ENCODE measurements around the gene ZNF710.

Gene ZNF710

GRCh38 chr15:90071220-90071807 lies 70.2 kb downstream of the ZNF710 start:
- peak; percentile 21 for DNase-seq (ENCODE audit: low read depth, low spot score)
- ChIA-PET CTCF (interaction anchor here (0.6 to 4.7 kb wide), 39 partner anchors 8 to 351 kb away, joined by 3 to 69 read pairs (median 5); partner anchors contain the start of genes AP3S2 and ARPIN), POLR2A (no interaction called here)
- H3K4me3 ChIP-seq (ENCODE audit: low read depth, low read length), result no peak overlapping the region
- peak; percentile 80 for TF ChIP-seq CTCF (IDR thresholded peaks at IDR 0.05; ENCODE audit: insufficient read depth, low read length, missing control alignments)

GRCh38 chr15:90072978-90073640 lies 72.0 kb downstream of the ZNF710 start:
- no peak for TF ChIP-seq CTCF (IDR thresholded peaks at IDR 0.05; ENCODE audit: insufficient read depth, low read length, missing control alignments)
- ChIA-PET CTCF (interaction anchor here (4.4 to 4.7 kb wide), 3 partner anchors 11 to 184 kb away, joined by 33 to 69 read pairs (median 40); no protein-coding TSS in a partner anchor), POLR2A (no interaction called here)
- no peak overlapping the region for H3K4me3 ChIP-seq (ENCODE audit: low read depth, low read length)
- no peak for DNase-seq (ENCODE audit: low read depth, low spot score)

- TF ChIP-seq CTCF (IDR thresholded peaks at IDR 0.05; ENCODE audit: insufficient read depth, low read length, missing control alignments), result no peak
- CTCF ChIA-PET, result interaction anchor here (0.7 to 6.0 kb wide), 4 partner anchors 10 to 186 kb away, joined by 3 to 69 read pairs (median 28); no protein-coding TSS in a partner anchor
- POLR2A ChIA-PET, result no interaction called here
- no peak for DNase-seq (ENCODE audit: low read depth, low spot score)
- H3K4me3 ChIP-seq (ENCODE audit: low read depth, low read length), result no peak overlapping the region
These were observed 72.9 kb downstream of the ZNF710 start for GRCh38 chr15:90074023-90074422.

GRCh38 chr15:90074916-90075315 lies 73.8 kb downstream of the ZNF710 start:
- ChIA-PET POLR2A (no interaction called here), CTCF (interaction anchor here (0.7 to 6.0 kb wide), 5 partner anchors 12 to 187 kb away, joined by 3 to 42 read pairs (median 4); no protein-coding TSS in a partner anchor)
- no peak overlapping the region for H3K4me3 ChIP-seq (ENCODE audit: low read depth, low read length)
- DNase-seq (ENCODE audit: low read depth, low spot score), result no peak
- no peak for TF ChIP-seq CTCF (IDR thresholded peaks at IDR 0.05; ENCODE audit: insufficient read depth, low read length, missing control alignments)

- no peak overlapping the region for H3K4me3 ChIP-seq (ENCODE audit: low read depth, low read length)
- POLR2A ChIA-PET, result no interaction called here
- no peak for TF ChIP-seq CTCF (IDR thresholded peaks at IDR 0.05; ENCODE audit: insufficient read depth, low read length, missing control alignments)
- no peak for DNase-seq (ENCODE audit: low read depth, low spot score)
- CTCF ChIA-PET, result interaction anchor here (0.7 to 6.0 kb wide), 5 partner anchors 12 to 187 kb away, joined by 3 to 42 read pairs (median 4); no protein-coding TSS in a partner anchor
These were observed 74.5 kb downstream of the ZNF710 start for GRCh38 chr15:90075420-90076289.
